ENCODE measurements around the gene TGFA.

The TGFA gene

DNA sequence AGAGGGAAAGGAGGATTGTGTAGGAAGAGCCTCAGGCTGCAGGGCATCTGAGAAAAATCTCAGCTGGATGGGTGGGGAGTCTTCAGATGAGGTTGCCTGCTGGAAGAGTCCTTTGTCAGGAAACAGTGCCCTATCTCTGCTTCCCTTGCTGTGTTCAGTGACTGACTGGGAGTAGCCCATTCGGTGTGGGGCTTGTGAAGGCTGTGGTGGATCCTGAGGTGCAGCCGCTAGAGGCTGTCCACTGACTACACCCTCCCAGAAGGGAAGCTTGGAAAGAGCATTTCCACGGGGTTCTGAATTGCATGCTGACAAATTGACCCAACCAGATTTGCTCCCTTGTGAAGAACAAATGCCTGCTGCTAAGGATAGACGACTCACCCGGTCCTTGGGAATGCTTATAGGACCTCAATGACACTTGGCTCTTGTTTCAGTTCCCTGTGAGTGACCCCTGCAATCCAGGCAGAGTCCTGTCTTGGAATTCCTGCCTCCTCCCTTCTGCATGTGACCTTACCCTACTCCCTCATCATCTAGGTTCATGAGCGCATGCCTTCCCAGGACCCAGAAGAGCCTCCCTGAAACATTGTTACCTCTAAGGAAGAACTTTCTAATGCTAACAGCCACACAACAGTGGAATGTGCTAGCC lies 142.0 kb downstream of the TGFA start:
- TF ChIP-seq, protein P1, sequence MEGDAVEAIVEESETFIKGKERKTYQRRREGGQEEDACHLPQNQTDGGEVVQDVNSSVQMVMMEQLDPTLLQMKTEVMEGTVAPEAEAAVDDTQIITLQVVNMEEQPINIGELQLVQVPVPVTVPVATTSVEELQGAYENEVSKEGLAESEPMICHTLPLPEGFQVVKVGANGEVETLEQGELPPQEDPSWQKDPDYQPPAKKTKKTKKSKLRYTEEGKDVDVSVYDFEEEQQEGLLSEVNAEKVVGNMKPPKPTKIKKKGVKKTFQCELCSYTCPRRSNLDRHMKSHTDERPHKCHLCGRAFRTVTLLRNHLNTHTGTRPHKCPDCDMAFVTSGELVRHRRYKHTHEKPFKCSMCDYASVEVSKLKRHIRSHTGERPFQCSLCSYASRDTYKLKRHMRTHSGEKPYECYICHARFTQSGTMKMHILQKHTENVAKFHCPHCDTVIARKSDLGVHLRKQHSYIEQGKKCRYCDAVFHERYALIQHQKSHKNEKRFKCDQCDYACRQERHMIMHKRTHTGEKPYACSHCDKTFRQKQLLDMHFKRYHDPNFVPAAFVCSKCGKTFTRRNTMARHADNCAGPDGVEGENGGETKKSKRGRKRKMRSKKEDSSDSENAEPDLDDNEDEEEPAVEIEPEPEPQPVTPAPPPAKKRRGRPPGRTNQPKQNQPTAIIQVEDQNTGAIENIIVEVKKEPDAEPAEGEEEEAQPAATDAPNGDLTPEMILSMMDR (IDR thresholded peaks at IDR 0.05; ENCODE audit: control extremely low read depth, extremely low read depth, low read depth, missing control alignments), result no peak
- no peak for DNase-seq (ENCODE audit: extremely low spot score)
- ChIA-PET POLR2A (no interaction called here), CTCF (interaction anchor here (0.9 to 1.6 kb wide), 2 partner anchors 9 to 221 kb away, joined by 3 to 5 read pairs; no protein-coding TSS in a partner anchor)

DNA sequence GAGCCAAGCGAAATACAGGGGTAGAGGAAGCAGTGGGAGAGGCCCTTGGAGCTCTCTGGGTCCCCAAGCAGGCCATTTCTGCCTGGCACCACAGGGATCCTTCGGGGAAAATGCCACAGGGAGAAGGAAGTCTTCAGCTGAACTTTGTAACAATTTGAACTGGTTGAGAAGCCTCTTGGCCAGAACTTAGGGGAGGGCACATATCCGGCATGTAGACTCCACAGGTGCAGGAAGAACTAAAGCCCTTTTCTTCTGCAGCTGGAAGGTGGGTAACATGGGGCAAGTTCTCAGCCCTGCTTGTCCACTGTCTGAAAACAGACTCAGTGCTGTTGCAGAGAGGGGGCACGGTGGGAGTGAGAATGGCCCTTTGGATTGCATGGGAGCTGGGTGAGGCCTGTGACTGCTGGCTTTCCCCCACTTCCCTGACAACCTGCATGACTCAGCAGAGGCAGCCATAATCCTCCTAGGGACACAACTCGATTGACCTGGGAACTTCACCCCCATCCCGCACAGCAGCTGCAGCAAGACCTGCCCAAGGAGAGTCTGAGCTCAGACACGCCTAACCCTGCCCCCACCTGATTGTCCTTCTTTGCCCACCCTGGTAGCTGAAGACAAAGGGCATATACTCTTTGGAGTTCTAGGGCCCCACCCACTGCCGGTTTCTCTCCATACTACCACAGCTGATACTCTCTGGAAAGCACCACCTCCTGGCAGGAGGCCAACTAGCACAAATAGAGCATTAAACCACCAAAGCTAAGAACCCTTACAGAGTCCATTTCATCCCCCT lies 150.2 kb downstream of the TGFA start:
- DNase-seq (ENCODE audit: extremely low spot score), result no peak
- TF ChIP-seq, protein P1 (IDR thresholded peaks at IDR 0.05; ENCODE audit: control extremely low read depth, extremely low read depth, low read depth, missing control alignments), result no peak
- ChIA-PET CTCF (no interaction called here), POLR2A (no interaction called here)

DNA sequence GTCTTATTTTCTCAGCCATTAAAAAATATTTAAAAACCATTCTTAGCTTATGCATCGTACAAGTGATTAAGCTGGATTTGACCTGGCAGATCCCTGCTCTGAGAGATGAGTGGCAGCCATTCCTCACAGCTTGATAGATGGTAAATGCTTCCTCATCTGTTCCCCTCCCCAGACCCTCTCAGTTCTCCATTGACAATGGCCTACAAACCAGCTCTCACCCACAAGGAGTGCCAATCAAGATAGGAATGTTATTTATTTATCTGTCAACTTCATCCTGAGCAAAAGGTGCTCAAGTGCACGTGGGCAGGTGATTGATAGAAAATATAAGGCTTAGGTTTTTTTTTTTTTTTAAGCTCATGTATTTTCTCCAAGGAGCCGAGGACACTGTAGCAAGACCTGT lies 153.1 kb downstream of the TGFA start:
- ChIA-PET CTCF (interaction anchor here (0.6 to 2.4 kb wide), 3 partner anchors 10 to 947 kb away, joined by 3 to 6 read pairs (median 4); no protein-coding TSS in a partner anchor), POLR2A (no interaction called here)
- TF ChIP-seq, protein P1 (IDR thresholded peaks at IDR 0.05; ENCODE audit: control extremely low read depth, extremely low read depth, low read depth, missing control alignments), result no peak
- DNase-seq (ENCODE audit: extremely low spot score), result no peak

GRCh38 chr2:70399046-70399445 lies 154.6 kb downstream of the TGFA start:
- TF ChIP-seq, protein P1 (IDR thresholded peaks at IDR 0.05; ENCODE audit: control extremely low read depth, extremely low read depth, low read depth, missing control alignments), result no peak
- ChIA-PET POLR2A (no interaction called here), CTCF (interaction anchor here (1.4 to 2.4 kb wide), 2 partner anchors 11 to 247 kb away, joined by 4 to 6 read pairs; no protein-coding TSS in a partner anchor)
- no peak for DNase-seq (ENCODE audit: extremely low spot score)
